HG03103 (cell line): Measurements from ENCODE around the gene LCE3A.
"Not testable (repeated sequence)": the region's sequence is repeated elsewhere in the genome, so short reads cannot be mapped to it uniquely, and the experiment has no call there.

ENCODE experiments used
- ATAC-seq: cut with Tn5 transposase; IDR thresholded peaks from one replicate; pipeline ENCODE4 v1.9.1; 2021; ENCODE audit warnings: low read depth; ENCODE audit not compliant: unreplicated experiment

LCE3A gene, protein sequence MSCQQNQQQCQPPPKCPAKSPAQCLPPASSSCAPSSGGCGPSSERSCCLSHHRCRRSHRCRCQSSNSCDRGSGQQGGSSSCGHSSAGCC

GRCh38 chr1:152622803-152623202 is at the start of gene LCE3A:
Gene LCE3A (minus strand): TSS chr1:152623103. CDS start chr1:152623103, 0 bp downstream.
- ATAC-seq = no peak

DNA sequence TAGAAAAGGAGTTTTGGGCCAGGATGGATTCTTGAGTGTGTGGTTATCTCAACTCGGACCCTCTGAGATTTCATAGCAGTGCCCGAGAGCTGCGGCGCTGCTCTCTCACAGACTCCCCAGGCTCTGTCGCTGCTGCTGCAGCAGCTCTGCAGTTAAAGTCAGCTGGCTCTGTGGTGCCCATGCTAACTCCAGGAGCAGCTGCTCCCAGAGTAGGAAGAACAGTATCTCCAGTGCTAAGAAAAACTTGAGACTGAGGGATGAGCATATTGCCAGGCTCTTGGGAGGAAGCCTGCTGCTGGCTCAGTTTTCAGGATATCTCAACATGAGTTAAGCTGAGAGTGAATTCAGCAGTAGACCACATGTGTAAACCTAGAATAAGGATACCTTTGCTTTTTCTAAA is 44.7 kb upstream of the LCE3A start:
- no peak for ATAC-seq

GRCh38 chr1:152666171-152666570 is 43.3 kb upstream of the LCE3A start:
- ATAC-seq = not testable (repeated sequence)

GRCh38 chr1:152663098-152663497 is 40.2 kb upstream of the LCE3A start, which contains the start of gene LCE2D:
Gene LCE2D (plus strand): TSS chr1:152663380. CDS start chr1:152664106, 726 bp downstream.
- no peak for ATAC-seq

GRCh38 chr1:152658649-152659048 is 35.7 kb upstream of the LCE3A start:
- ATAC-seq = no peak

GRCh38 chr1:152657677-152658076 is 34.8 kb upstream of the LCE3A start:
- ATAC-seq = no peak

GRCh38 chr1:152656459-152656858 is 33.6 kb upstream of the LCE3A start:
- no peak for ATAC-seq

- ATAC-seq = no peak
Observed at GRCh38 chr1:152654110-152654509, 31.2 kb upstream of the LCE3A start.

DNA sequence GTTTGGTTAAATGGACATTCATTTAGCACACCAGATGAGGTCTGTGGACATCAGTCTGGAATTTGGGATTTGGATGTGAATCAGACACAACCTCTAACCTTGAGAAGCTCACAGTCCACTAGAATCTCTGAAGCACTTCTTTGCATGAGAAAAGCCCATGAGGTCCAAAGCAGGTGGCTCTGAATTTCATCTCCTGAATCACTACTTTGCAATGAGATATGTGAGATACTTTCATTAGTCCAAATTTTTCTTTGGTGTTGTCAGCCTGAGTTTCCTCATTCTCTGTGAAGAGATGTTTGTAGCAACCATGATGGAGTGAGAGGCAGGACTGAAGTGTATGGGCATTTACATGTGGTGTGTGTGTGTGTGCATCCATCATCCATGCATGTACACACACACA is 23.8 kb upstream of the LCE3A start:
- no peak for ATAC-seq

GRCh38 chr1:152645146-152645545 is 22.2 kb upstream of the LCE3A start:
- ATAC-seq = no peak

- no peak for ATAC-seq
Observed at GRCh38 chr1:152643945-152644344, 21.0 kb upstream of the LCE3A start.

- ATAC-seq = no peak
Observed at GRCh38 chr1:152640351-152640750, 17.4 kb upstream of the LCE3A start.

- ATAC-seq = no peak
Observed at GRCh38 chr1:152630596-152630995, 7.7 kb upstream of the LCE3A start.

- no peak for ATAC-seq
Observed at GRCh38 chr1:152626744-152627143, 3.8 kb upstream of the LCE3A start.

GRCh38 chr1:152623203-152623844 is 421 bp upstream of the LCE3A start:
- ATAC-seq = no peak

DNA sequence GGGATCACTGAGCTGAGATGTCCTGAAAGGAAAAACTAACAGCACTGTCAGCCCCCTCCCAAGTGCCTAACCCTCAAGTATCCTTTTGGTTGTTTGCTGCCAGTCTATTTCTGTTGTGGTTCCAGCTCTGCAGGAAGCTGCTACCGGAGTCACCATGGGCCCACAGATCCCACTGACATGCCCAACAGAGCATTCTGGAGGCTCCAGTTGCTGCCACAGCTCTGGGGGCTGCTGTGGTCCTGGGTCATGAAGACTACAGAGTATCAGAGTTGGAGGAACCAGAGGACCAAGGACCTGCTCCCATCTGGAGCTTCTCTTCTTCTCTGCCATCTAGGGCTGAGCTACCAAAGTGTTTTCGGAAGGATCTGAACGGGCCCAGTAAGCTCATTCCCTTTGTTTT is 910 bp downstream of the LCE3A start:
- ATAC-seq = no peak

- no peak for ATAC-seq
Observed at GRCh38 chr1:152613511-152613910, 9.4 kb downstream of the LCE3A start, which contains the start of gene LCE3B. Gene LCE3B (plus strand): TSS chr1:152613811. CDS start chr1:152613811, 0 bp downstream.

- ATAC-seq = no peak
Observed at GRCh38 chr1:152599934-152600333, 23.0 kb downstream of the LCE3A start, which contains the start of gene LCE3C. Gene LCE3C (plus strand): TSS chr1:152600234. CDS start chr1:152600732, 498 bp downstream.

DNA sequence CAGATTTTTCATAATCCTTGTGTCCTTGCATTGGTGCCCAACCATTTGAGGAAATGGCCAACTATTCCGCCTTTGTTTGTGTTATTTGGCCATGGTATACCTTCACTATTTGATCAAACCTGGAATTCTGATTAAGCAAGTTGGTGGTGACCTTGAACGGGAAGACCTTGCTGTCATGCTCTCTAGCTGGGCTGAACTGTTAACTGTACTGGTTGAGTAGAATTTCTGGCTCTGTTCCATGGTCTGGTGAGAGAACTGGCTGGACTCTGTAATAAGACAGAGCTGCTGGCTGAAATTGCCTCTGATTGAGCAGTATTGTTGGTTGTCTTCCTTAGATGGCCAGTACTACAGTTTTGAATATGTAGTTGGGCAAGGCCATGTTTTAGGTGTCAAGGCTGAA is 25.9 kb downstream of the LCE3A start:
- ATAC-seq = no peak

GRCh38 chr1:152585586-152585985 is 37.3 kb downstream of the LCE3A start:
- no peak for ATAC-seq

GRCh38 chr1:152582647-152583046 is 40.3 kb downstream of the LCE3A start:
- ATAC-seq = no peak

DNA sequence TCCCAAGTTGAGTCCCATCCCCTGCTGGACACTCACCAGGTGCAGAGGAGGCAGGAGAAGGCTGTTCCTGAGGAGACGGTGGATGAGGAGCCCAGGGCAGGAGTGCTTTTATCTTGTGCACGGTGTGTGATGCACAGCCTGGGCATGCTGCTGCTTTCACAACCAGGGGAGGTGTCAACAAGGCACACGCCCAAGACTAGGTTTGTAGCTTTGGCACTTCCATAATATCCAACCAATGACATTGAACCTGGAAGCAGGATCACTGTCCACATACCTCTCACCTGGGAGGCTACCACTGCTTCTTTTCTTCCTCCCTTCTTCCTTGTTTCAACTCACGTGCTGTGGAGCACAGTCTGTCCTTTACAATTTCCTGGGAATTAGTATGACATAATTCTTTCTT is 42.5 kb downstream of the LCE3A start, which contains the start of gene LCE3D:
Gene LCE3D (minus strand): TSS at position 84 of the 400 bp plus-strand sequence. CDS start 580 bp downstream, outside the sequence.
- no peak for ATAC-seq
